Prostate gland (tissue), 2 donors: Measurements from ENCODE around the gene CES5A. TPM values are rescaled to one million over a fixed set of nuclear protein-coding genes. Genes with fewer than 3 reads are reported as not detected.

Experiments
- total RNA-seq, 2 donors: library from RNA; depleted of rRNA; stranded (reverse); fragments of >200 nt; gene quantifications; one replicate each; pipeline ENCODE4 v1.1.0, GENCODE V29; 2016

CES5A gene
- total RNA-seq, 2 donors from 2014 or later = not detected

Other genes with a start within 250 kb of the CES5A start
- 1 to 10 TPM in 1 of 2 donors, under 1 TPM in 1; 0.32 to 2.6 TPM for gene SLC6A2, start 219.4 kb downstream of the CES5A start, total RNA-seq
- gene CES1, start 42.3 kb downstream of the CES5A start, total RNA-seq = 10 to 100 TPM; 16.0 to 18.7 TPM